Measurements from ENCODE around the gene MPRIP.

MPRIP gene

DNA sequence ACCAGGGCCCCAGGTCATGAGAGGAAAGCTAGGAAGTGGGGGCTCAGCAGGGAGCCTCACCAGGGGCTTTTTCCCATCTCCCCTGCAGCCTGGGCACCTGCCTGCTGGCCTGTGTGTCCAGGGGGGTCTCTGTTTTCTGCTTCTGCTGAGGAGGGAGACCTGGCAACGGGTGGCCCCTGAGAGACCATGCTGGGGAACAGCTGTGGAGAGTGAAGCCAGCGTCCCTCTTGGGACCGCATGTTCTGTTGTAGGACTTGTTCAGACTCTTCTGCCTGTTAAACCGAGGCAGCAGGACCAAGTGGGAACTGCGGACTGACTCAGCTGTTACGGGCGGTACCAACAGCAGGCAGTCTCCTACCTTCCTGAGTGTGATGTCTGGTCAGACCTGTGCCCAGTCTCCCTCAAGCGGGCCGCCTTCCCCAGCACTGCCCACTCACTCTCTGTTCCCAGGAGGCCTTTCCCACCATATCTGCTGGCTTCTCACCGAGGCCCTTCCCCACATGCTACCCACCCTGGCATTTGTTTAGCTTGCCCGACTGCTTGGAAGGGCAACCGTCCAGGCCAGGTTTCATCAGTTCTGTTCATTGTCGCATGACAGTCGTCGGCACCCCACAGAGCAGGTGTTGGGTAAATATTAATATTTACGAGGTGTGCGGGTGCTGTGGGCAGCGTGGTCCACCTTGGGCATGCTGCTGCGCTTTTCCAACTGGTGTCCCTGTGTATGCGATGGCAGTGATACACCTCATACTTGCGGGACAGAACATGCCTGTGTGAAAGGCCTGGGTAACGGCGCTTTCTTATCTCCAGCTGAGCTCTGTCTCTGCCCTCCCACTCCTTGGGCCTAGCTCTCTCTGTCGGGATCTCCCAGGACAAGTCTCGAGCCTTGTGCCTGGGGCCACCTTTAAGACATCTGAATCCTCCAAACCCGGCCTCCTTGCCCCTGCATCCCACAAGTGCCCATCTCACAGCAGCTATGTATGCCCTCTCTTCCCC is 69.4 kb downstream of the MPRIP start:
- TF ChIP-seq, protein P1, sequence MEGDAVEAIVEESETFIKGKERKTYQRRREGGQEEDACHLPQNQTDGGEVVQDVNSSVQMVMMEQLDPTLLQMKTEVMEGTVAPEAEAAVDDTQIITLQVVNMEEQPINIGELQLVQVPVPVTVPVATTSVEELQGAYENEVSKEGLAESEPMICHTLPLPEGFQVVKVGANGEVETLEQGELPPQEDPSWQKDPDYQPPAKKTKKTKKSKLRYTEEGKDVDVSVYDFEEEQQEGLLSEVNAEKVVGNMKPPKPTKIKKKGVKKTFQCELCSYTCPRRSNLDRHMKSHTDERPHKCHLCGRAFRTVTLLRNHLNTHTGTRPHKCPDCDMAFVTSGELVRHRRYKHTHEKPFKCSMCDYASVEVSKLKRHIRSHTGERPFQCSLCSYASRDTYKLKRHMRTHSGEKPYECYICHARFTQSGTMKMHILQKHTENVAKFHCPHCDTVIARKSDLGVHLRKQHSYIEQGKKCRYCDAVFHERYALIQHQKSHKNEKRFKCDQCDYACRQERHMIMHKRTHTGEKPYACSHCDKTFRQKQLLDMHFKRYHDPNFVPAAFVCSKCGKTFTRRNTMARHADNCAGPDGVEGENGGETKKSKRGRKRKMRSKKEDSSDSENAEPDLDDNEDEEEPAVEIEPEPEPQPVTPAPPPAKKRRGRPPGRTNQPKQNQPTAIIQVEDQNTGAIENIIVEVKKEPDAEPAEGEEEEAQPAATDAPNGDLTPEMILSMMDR (IDR thresholded peaks at IDR 0.05; ENCODE audit: borderline replicate concordance, insufficient read depth, low read depth, low read length) = no peak
- H3K4me3 ChIP-seq (ENCODE audit: low read depth, low read length) = no peak overlapping the region

DNA sequence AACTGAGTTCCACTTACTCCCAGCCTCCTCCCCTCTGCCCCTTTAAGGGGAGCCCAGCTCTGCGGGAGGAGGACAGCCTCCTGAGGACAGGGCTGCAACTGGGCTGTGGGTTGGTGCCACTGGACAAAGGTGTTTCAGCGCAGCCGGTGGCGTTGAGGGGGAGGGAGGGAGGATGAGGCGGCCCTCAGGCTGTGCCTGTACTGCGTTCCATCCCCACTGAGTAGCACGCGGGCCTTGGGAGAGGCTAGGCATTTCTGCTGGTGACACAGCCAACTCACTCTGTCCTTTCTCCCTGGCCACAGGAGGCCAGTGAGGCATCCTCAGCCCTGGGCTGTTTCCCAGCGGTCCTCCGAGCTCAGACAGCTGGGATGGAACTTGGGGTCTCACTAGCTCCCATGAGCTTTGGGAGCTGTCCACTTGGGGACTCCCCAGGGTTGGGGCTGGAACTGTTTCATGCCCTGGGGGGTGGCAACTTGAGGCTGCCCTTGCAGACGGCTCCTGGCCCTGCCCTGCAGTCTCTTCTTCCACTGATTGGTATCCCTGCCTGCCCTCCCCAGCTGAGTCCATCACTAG is 70.5 kb downstream of the MPRIP start:
- TF ChIP-seq, protein P1 (IDR thresholded peaks at IDR 0.05; ENCODE audit: borderline replicate concordance, insufficient read depth, low read depth, low read length) = no peak
- H3K4me3 ChIP-seq (ENCODE audit: low read depth, low read length) = no peak overlapping the region

DNA sequence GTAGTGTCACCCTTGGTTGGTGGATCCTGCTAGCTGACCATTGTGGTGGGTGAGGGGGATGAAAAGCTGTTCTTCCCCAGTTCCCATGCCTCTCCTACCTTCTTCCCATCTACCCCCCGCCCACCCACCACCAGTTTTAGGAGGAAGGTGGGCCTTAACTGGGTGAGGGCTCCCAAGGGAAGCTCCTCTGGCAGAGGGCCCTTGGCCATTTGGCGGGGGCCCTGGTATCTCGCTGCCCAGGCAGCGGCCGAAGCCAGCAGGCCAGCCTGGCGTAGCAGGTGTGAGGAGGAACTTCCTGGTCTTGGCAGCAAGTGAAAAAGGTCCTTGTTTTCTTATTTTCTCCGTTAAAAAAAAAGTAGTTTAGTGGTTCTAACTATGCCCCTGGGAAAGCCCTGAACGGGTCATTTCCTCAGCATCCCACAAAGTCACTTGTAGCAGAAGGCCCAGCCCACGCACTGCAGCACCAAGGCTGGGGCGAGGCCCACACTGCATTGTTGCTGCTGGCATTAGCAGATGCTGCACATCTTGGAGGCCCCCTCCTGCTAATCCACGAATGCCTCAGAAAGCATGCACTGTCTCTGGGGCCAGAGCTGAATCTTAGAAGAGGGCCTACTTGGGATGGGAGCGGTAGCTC is 72.5 kb downstream of the MPRIP start:
- H3K4me3 ChIP-seq (ENCODE audit: low read depth, low read length) = no peak overlapping the region
- TF ChIP-seq, protein P1 (IDR thresholded peaks at IDR 0.05; ENCODE audit: borderline replicate concordance, insufficient read depth, low read depth, low read length) = no peak

DNA sequence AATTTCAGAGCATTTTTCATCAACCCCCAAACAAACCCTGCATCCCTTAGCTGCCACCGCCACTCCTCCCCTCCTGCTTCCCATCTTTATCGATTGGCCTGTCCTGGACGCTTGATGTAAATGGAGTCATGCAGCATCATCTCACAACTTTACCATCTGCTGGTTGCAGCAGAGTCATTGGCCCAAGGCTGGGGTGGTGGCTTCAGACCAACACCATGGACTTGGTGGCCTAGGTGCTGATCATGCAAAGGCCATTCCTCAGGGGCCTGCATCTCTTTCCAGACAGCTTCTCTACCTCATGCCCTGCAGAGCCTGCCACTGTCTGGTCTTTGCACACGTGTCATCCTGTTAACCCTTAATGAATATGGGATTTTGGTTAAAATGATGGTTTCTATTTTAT is 73.4 kb downstream of the MPRIP start:
- no peak overlapping the region for H3K4me3 ChIP-seq (ENCODE audit: low read depth, low read length)
- TF ChIP-seq, protein P1 (IDR thresholded peaks at IDR 0.05; ENCODE audit: borderline replicate concordance, insufficient read depth, low read depth, low read length) = no peak

DNA sequence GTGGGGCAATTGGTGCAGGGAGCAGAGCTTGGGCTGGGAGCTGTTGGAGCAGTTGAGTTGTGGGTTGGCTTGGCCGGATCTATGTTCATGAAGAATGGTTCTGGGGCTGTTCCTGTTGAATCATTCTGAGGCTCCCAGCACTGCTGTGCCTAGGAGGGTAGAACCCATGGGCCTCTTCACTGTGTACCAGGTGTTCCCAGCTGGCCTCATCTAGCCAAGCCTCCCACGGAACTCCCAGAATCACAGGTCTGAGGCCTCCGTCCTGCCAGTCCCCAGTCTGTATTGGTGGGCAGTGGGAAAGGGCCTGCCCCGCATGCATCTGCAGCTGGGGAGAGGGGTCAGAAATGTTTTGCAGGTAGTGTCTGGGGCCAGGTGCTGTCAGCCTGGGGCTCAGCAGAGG is 74.1 kb downstream of the MPRIP start:
- TF ChIP-seq, protein P1 (IDR thresholded peaks at IDR 0.05; ENCODE audit: borderline replicate concordance, insufficient read depth, low read depth, low read length) = no peak
- H3K4me3 ChIP-seq (ENCODE audit: low read depth, low read length) = no peak overlapping the region

DNA sequence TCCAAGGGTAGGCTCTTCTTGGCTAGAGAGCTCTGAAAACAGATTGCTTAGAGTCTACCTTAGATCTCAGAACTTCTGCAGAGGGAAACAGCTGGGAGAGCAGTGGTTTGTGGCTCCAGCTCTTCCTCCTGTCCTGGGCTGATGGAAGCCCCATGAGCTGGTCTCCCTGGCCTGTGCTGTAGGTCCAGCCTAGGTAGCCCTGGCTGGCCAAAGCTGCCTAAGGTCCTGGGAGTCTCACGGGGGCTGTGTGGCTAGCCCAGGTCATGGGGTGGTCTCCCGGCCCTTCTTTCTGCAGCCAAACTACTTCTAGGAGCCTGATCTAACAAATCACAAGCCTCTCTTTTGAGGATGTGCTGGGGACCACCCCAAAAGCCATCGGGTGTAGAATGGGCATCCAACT is 75.7 kb downstream of the MPRIP start:
- no peak overlapping the region for H3K4me3 ChIP-seq (ENCODE audit: low read depth, low read length)
- TF ChIP-seq, protein P1 (IDR thresholded peaks at IDR 0.05; ENCODE audit: borderline replicate concordance, insufficient read depth, low read depth, low read length) = no peak
